GM20000 (cell line): ENCODE data around the gene HSPG2.

Source experiments
- DNase-seq: peaks from one replicate; pipeline ENCODE4 v3.0.0; 2012; ENCODE audit warnings: low spot score
- CTCF ChIP-seq: IDR thresholded peaks from 2 replicates; pipeline ENCODE4 v1.5.1; 2012; ENCODE audit warnings: mild to moderate bottlenecking, control low read depth; ENCODE audit errors: extremely low read depth, missing control alignments

The HSPG2 gene

DNA sequence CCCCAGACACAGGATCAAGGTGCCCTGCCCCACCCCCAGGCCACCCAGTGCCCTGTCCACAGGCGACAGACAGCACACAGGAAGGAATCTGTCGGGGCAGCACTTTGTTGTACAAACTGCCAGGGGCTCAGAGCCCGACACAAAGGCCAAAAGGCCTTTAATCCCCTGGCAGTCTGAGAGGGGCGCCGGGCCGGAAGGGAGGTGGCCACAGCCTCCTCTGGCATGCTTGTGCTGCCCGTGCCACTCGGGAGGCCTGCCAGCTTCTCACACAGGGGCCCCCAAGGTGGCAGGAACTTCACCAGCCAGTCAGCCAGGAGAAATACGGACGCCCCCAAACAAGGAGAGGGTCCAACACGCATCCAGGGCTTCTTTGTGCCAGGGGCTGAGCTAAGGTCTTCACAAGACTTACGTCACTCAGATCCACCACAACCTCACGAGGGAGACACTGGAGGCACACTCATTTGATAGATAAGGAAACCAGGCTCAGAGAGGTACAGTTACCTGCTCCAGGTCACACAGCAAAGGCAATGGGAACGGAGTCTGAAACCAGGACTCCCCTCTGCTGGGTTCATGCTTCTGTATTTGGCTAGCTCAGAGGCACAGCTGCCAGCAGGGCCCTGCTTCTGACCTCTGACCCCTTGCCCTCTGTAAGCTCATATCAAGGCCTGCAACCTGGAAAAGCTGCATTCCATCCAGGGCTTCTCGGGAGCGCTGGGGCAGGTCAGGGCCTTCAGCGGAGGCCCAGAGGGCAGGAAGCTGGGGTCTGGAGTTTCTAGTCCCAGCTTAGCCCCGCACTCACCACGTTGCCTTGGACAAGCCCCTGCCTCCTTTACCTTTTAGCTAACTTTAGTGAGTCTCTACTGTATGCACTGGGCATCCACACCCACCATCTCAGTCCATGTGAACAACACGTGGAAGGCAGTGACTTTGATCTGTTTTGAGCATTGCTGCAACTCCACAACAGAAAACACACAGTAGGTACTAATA is 34.8 kb downstream of the HSPG2 start:
- DNase-seq, result no peak

DNA sequence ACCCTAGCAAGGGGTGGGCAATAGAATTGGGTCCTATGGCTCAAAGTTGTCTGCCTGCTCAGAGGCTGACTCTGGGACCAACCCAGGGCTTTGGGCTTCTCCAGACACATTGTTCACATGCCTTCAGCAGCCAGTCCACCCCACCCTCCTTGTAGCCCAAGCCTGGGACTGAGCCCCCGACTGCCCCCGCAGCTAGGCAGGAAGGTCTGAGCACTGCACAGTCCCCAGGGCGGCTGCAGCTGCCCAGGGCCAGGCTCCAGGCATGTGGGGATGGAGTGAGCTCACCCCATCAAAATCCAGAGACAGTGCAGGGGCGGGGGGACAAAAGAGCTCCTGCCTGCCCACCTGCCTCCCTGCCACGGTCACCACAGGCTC is 35.6 kb downstream of the HSPG2 start:
- no peak for TF ChIP-seq CTCF
- no peak for DNase-seq

More for the DNA sequence above, 34.8 kb downstream of the HSPG2 start:
- TF ChIP-seq CTCF, result no peak

DNA sequence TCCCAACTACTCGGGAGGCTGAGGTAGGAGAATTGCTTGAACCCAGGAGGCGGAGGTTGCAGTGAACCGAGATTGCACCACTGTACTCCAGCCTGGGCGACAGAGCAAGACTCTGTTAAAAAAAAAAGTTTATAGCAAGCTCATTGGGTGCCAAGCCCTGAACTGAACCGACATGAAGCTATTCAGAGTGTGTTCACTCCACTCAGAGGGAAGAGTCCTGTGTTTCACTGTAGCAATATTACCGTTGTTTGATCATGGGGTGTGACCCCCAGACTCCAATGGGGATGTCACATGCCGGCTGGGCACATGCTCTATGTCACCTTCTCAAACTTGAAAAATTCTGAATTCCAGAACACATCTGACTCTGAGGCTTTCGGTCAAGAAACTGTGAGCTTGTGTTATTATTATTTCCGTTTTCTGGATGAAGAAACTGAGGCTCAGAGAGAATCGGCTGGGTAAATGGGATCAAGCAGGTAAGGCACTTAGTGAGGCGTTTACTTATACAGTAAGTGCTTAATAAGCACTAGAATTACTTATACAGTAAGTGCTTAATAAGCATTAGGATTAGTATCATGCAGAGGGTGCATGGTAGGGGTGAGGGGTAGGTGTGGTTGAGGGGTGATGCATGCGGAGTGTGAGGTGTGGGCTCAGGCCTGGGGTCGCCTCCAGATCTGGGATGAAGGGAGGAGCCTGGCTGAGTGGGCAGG is 36.2 kb downstream of the HSPG2 start:
- DNase-seq, result no peak
- no peak for TF ChIP-seq CTCF

DNA sequence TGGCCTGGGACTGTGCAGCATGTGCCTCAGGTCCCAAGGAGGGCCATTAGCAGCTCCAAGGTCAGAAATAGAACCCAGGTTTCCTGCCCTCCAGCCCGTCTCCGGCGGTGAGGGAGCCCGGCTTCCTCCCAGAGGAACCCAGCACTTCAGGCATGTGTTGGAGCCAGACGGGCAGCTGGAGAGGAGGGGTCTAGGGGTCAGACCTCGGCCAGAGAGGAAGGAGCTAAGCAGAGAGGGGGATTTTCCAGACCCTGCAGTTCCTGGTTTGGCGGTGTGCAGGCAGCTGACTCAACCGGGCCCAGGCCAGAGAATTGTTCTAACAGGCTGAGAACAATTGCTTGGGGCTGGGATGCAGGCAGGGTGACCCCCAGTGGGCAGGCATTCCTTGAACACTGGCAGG is 37.1 kb downstream of the HSPG2 start:
- TF ChIP-seq CTCF, result no peak
- DNase-seq, result no peak

GRCh38 chr1:21899267-21899810 is 37.8 kb downstream of the HSPG2 start:
- TF ChIP-seq CTCF, result no peak
- DNase-seq, result no peak

DNA sequence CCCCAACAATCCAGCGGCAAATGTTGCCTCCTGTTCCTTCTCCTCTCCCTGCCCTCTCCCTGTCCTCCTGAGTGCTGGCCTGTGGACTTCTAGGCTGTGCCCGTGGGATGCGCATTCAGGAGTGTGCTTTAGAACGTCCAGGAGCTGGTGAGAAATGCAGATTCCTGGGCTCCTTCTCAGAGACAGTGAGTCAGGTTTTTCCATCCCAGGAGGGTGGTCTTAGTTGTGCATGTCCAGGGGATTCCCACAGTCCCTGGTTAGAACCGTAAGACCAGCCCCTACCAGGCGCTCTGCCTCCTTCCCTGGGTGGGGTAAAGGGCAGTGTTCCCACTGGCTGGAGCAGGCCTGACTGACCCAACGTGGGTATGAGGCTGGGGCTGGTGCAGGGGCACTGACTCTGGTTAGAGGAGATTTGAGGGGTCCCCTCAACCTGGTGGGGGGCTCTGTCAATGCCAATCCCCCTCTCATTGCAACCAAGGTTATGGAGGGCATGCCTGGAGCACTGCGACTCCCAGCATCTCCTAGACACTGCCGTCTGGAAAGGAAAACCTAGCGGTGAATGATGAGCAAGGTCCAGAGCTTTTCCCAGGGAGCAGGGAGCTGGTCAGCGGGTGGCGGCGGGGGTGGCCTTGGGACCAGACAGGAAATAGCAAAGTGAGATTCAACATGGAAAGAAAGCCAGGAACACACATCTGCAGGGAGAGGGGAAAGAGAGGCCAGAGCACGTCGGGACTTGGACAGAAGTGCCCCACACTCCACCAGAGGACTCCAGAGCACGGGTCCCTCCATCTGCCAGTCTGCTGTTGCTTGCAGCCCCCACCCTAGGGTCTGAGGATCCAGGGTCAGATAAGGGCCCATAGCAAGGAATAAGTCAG is 38.5 kb downstream of the HSPG2 start:
- DNase-seq, result no peak
- TF ChIP-seq CTCF, result no peak
